Stimulated activated CD4-positive, alpha-beta T cell treated with anti-CD3 and anti-CD28 coated beads, Interleukin-12 subunit alpha, Interleukin-12 subunit beta, amount 100 ng/mL, for 48 hours (primary cell): Measurements from ENCODE around the gene MCM3AP.

Experiments used
- DNase-seq, 3 donors: peaks; one replicate each; pipeline ENCODE4 v3.0.0-alpha.2; 2020; ENCODE audit warnings: low read depth in 2 of 3, low spot score in 1 of 3

MCM3AP gene

GRCh38 chr21:46220275-46220810 is 65.1 kb downstream of the MCM3AP start:
- no peak for DNase-seq

GRCh38 chr21:46219591-46220239 is 65.7 kb downstream of the MCM3AP start:
- DNase-seq = no peak

- DNase-seq = no peak
Observed at GRCh38 chr21:46218906-46219590, 66.4 kb downstream of the MCM3AP start.

- no peak for DNase-seq
Observed at GRCh38 chr21:46217511-46218196, 67.8 kb downstream of the MCM3AP start.

- DNase-seq = no peak
Observed at GRCh38 chr21:46216132-46216747, 69.2 kb downstream of the MCM3AP start.

- DNase-seq = no peak
Observed at GRCh38 chr21:46215436-46216131, 69.8 kb downstream of the MCM3AP start.

- no peak for DNase-seq
Observed at GRCh38 chr21:46214478-46215340, 70.7 kb downstream of the MCM3AP start.

GRCh38 chr21:46213620-46214286 is 71.7 kb downstream of the MCM3AP start:
- no peak for DNase-seq

- DNase-seq = no peak
Observed at GRCh38 chr21:46212721-46213484, 72.5 kb downstream of the MCM3AP start.

GRCh38 chr21:46211786-46212720 is 73.4 kb downstream of the MCM3AP start:
- DNase-seq = no peak

- no peak for DNase-seq
Observed at GRCh38 chr21:46211376-46211775, 74.0 kb downstream of the MCM3AP start.

- no peak for DNase-seq
Observed at GRCh38 chr21:46210378-46211136, 74.9 kb downstream of the MCM3AP start.

- no peak for DNase-seq
Observed at GRCh38 chr21:46208761-46209721, 76.4 kb downstream of the MCM3AP start.

GRCh38 chr21:46207920-46208591 is 77.4 kb downstream of the MCM3AP start:
- DNase-seq = no peak
